Keratinocyte (primary cell): ENCODE results near the gene FNTB. TPM values are rescaled to one million over a fixed set of nuclear protein-coding genes. Genes with fewer than 3 reads are reported as not detected.
A peak's percentile ranks its signal among the peaks of the same experiment; 100 is the strongest.
"Not testable (repeated sequence)": the region's sequence is repeated elsewhere in the genome, so short reads cannot be mapped to it uniquely, and the experiment has no call there.

Experiments
- DNase-seq: peaks from one replicate; pipeline ENCODE4 v3.0.0-alpha.2; 2011; ENCODE audit warnings: low read depth, missing footprints, low spot score
- FAIRE-seq: peaks from 2 replicates; lab custom pipeline; 2011; peaks lifted over from hg19 to GRCh38; lab: Jason Lieb, UNC
- H2AFZ ChIP-seq: 2 replicates; pipeline ENCODE4 v1.6.0; 2012; ENCODE audit warnings: low read length, control low read depth, inconsistent platforms; ENCODE audit not compliant: control insufficient read depth
- H3K27ac ChIP-seq: 2 replicates; pipeline ENCODE4 v1.5.1; 2011; ENCODE audit warnings: low read length; ENCODE audit not compliant: control insufficient read depth, insufficient read depth
- H3K27me3 ChIP-seq: 3 replicates; pipeline ENCODE4 v1.6.0; 2011; ENCODE audit warnings: low read length; ENCODE audit not compliant: control insufficient read depth, insufficient read depth; ENCODE audit errors: extremely low read depth
- H3K36me3 ChIP-seq, 2 experiments: 2 replicates in 1 of 2; 3 replicates in 1 of 2; pipeline ENCODE4 v1.5.1; 2011; ENCODE audit warnings: low read length in 2 of 2, mild to moderate bottlenecking in 1 of 2; ENCODE audit not compliant: control insufficient read depth in 2 of 2, insufficient read depth in 2 of 2; ENCODE audit errors: extremely low read depth in 1 of 2
- H3K4me1 ChIP-seq: 3 replicates; pipeline ENCODE4 v1.5.1; 2011; ENCODE audit warnings: low read length; ENCODE audit not compliant: control insufficient read depth, insufficient read depth; ENCODE audit errors: extremely low read depth
- H3K4me2 ChIP-seq: 3 replicates; pipeline ENCODE4 v1.6.0; 2011; ENCODE audit warnings: low read depth, low read length; ENCODE audit not compliant: control insufficient read depth, insufficient read depth; ENCODE audit errors: extremely low read depth
- H3K4me3 ChIP-seq, 3 experiments: fragments of 200-600 bp in 1 of 3; sonication (generic) in 1 of 3; 2 replicates in 2 of 3; 3 replicates in 1 of 3; pipeline ENCODE4 v1.5.1; 2011 to 2016; ENCODE audit warnings: low read length in 3 of 3, mild to moderate bottlenecking in 3 of 3, control low read depth in 2 of 3, inconsistent platforms in 1 of 3, low read depth in 1 of 3, mixed read lengths in 1 of 3, mixed run types in 1 of 3, moderate library complexity in 1 of 3; ENCODE audit not compliant: control insufficient read depth in 2 of 3, insufficient read depth in 2 of 3; ENCODE audit errors: extremely low read depth in 1 of 3
- H3K79me2 ChIP-seq: 2 replicates; pipeline ENCODE4 v1.6.0; 2012; ENCODE audit warnings: low read length; ENCODE audit not compliant: control insufficient read depth, insufficient read depth
- H3K9ac ChIP-seq: 3 replicates; pipeline ENCODE4 v1.6.0; 2011; ENCODE audit warnings: low read length; ENCODE audit not compliant: control insufficient read depth, insufficient read depth; ENCODE audit errors: extremely low read depth
- H3K9me1 ChIP-seq: 3 replicates; pipeline ENCODE4 v1.6.0; 2011; ENCODE audit warnings: low read length; ENCODE audit not compliant: control insufficient read depth, insufficient read depth; ENCODE audit errors: extremely low read depth
- H3K9me3 ChIP-seq: 2 replicates; pipeline ENCODE4 v1.5.1; 2012; ENCODE audit warnings: low read depth, low read length; ENCODE audit not compliant: control insufficient read depth
- H4K20me1 ChIP-seq: 3 replicates; pipeline ENCODE4 v1.6.0; 2011; ENCODE audit warnings: low read length; ENCODE audit not compliant: control insufficient read depth, insufficient read depth; ENCODE audit errors: extremely low read depth
- CTCF ChIP-seq, 3 experiments: IDR thresholded peaks in 1 of 3; conservative IDR thresholded peaks in 1 of 3; optimal IDR thresholded peaks in 1 of 3; 2 replicates in 2 of 3; 3 replicates in 1 of 3; pipeline versions ENCODE3 to v1.5.1; 2011; ENCODE audit warnings: low read length in 3 of 3, mild to moderate bottlenecking in 3 of 3, moderate library complexity in 2 of 3, control low read depth in 1 of 3, inconsistent platforms in 1 of 3; ENCODE audit not compliant: insufficient read depth in 2 of 3; ENCODE audit errors: extremely low read depth in 1 of 3
- EZH2 ChIP-seq: IDR thresholded peaks from one replicate; pipeline ENCODE4 v1.6.1; 2012; ENCODE audit warnings: inconsistent platforms, mild to moderate bottlenecking, low read length, moderate library complexity
- dilution Hi-C: fragments of 300-500 bp; cut with MboI; formaldehyde crosslinking; loops from one replicate; pipeline ENCODE4 v1.7.0; 2020; ENCODE audit warnings: low sequenced_read_pairs; ENCODE audit not compliant: extremely low pct_ligation_motif_present
- polyA plus RNA-seq, 5 experiments: library from polyadenylated mRNA; depleted of rRNA in 3 of 5; stranded (reverse) in 3 of 5; stranded (forward) in 1 of 5; unstranded in 1 of 5; fragments of >200 nt; gene quantifications; 1 replicate in 1 of 5; 2 replicates in 3 of 5; 3 replicates in 1 of 5; pipeline versions ENCODE4 v1.2.1 to v1.2.3, GENCODE V29; 2011 to 2012; ENCODE audit warnings: missing spikeins in 2 of 5, low read depth in 1 of 5, low replicate concordance in 1 of 5

FNTB gene
- polyA plus RNA-seq, 1 donor (not counting 4 experiments of a cell fraction or from before 2014, with no cell fraction given), result 10.1 TPM

- no peaks in the 10 kb centered on the region for H3K79me2 ChIP-seq
- no peak for DNase-seq
- no peak overlapping the region for H2AFZ ChIP-seq
- TF ChIP-seq EZH2, result no peak
- no peak for TF ChIP-seq CTCF (optimal IDR thresholded peaks at IDR 0.05 in 1 of 3, IDR thresholded peaks at IDR 0.05 in 1 of 3, conservative IDR thresholded peaks at IDR 0.05 in 1 of 3; ENCODE audit: extremely low read depth in 1 of 3, insufficient read depth in 2 of 3, low read length in 3 of 3)
- dilution Hi-C loops, result no loop called here
- H3K4me1 ChIP-seq, result peaks cover 21% of the 10 kb centered on the region
- H4K20me1 ChIP-seq, result no peaks in the 10 kb centered on the region
- peaks cover 5 to 11% of the 10 kb centered on the region in 2 experiments for H3K36me3 ChIP-seq
- no peak overlapping the region for H3K9ac ChIP-seq
- H3K27ac ChIP-seq, result peak overlapping the region; percentile 27
- H3K4me2 ChIP-seq, result no peak overlapping the region
- H3K9me1 ChIP-seq, result no peaks in the 10 kb centered on the region
- H3K4me3 ChIP-seq, result no peak overlapping the region
- H3K27me3 ChIP-seq, result no peaks in the 10 kb centered on the region
- H3K9me3 ChIP-seq, result no peaks in the 10 kb centered on the region
- no peak for FAIRE-seq
These were observed 40.6 kb downstream of the FNTB start for GRCh38 chr14:65027127-65027799.

GRCh38 chr14:65028937-65029336 is 42.2 kb downstream of the FNTB start:
- FAIRE-seq (no peak), DNase-seq (no peak)
- Histone ChIP-seq H3K4me1 (peaks cover 21% of the 10 kb centered on the region), H3K36me3 (peaks cover 6 to 11% of the 10 kb centered on the region in 2 experiments), H3K9me3 (no peaks in the 10 kb centered on the region), H3K27ac (no peak overlapping the region), H3K9me1 (no peaks in the 10 kb centered on the region), H3K27me3 (no peaks in the 10 kb centered on the region), H3K79me2 (no peaks in the 10 kb centered on the region), H3K4me3 (no peak overlapping the region), H3K4me2 (no peak overlapping the region), H2AFZ (no peak overlapping the region), H3K9ac (no peak overlapping the region), H4K20me1 (no peaks in the 10 kb centered on the region)
- dilution Hi-C loops, result no loop called here
- TF ChIP-seq EZH2, result no peak
- no peak for TF ChIP-seq CTCF (optimal IDR thresholded peaks at IDR 0.05 in 1 of 3, IDR thresholded peaks at IDR 0.05 in 1 of 3, conservative IDR thresholded peaks at IDR 0.05 in 1 of 3; ENCODE audit: extremely low read depth in 1 of 3, insufficient read depth in 2 of 3, low read length in 3 of 3)

- H3K9me1 ChIP-seq, H3K27ac ChIP-seq, H3K9me3 ChIP-seq, H3K4me2 ChIP-seq, H3K79me2 ChIP-seq, H3K9ac ChIP-seq, H3K27me3 ChIP-seq, H4K20me1 ChIP-seq, H3K4me1 ChIP-seq, H3K4me3 ChIP-seq, dilution Hi-C loops, DNase-seq, H2AFZ ChIP-seq, FAIRE-seq: not testable (repeated sequence)
- peaks cover 6 to 11% of the 10 kb centered on the region in 2 experiments for H3K36me3 ChIP-seq
These were observed 44.6 kb downstream of the FNTB start for GRCh38 chr14:65031321-65031720.
